Effector memory CD8-positive, alpha-beta T cell (primary cell): ENCODE measurements around the gene ERVMER34-1.

Experiments
- ATAC-seq: fragments of 150-1000 bp; cut with Tn5 transposase; replicated peaks from 2 replicates; pipeline ENCODE4 v1.10.0; 2021; ENCODE audit warnings: mild to moderate bottlenecking, moderate library complexity
- DNase-seq, 3 experiments: peaks; one replicate each; pipeline ENCODE4 v3.0.0; 2021
- H3K27ac Mint-ChIP-seq, 2 donors: one replicate each; pipeline ENCODE4 v1.8.0; 2022; ENCODE audit warnings: mild to moderate bottlenecking in 2 of 2, mixed read lengths in 2 of 2, moderate library complexity in 2 of 2
- H3K27me3 Mint-ChIP-seq, 2 donors: one replicate each; pipeline ENCODE4 v1.8.0; 2022; ENCODE audit warnings: mixed read lengths in 2 of 2
- H3K36me3 Mint-ChIP-seq: one replicate; pipeline ENCODE4 v1.8.0; 2022; ENCODE audit warnings: mild to moderate bottlenecking, moderate library complexity, mixed read lengths; ENCODE audit not compliant: insufficient read depth
- H3K4me1 Mint-ChIP-seq, 2 donors: one replicate each; pipeline ENCODE4 v1.8.0; 2022; ENCODE audit warnings: low read depth in 2 of 2, mixed read lengths in 2 of 2
- H3K4me3 Mint-ChIP-seq, 2 donors: one replicate each; pipeline ENCODE4 v1.8.0; 2022; ENCODE audit warnings: mild to moderate bottlenecking in 2 of 2, mixed read lengths in 2 of 2, moderate library complexity in 2 of 2
- H3K9me3 Mint-ChIP-seq, 2 donors: one replicate each; pipeline ENCODE4 v1.8.0; 2022; ENCODE audit warnings: mixed read lengths in 2 of 2
- total RNA-seq, 9 experiments: gene quantifications; one replicate each; lab custom pipeline; 2026; lab: John Stamatoyannopoulos, UW

The ERVMER34-1 gene, protein sequence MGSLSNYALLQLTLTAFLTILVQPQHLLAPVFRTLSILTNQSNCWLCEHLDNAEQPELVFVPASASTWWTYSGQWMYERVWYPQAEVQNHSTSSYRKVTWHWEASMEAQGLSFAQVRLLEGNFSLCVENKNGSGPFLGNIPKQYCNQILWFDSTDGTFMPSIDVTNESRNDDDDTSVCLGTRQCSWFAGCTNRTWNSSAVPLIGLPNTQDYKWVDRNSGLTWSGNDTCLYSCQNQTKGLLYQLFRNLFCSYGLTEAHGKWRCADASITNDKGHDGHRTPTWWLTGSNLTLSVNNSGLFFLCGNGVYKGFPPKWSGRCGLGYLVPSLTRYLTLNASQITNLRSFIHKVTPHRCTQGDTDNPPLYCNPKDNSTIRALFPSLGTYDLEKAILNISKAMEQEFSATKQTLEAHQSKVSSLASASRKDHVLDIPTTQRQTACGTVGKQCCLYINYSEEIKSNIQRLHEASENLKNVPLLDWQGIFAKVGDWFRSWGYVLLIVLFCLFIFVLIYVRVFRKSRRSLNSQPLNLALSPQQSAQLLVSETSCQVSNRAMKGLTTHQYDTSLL
- 0 to 0.38 (median 0) reads per million in 9 experiments for total RNA-seq

DNA sequence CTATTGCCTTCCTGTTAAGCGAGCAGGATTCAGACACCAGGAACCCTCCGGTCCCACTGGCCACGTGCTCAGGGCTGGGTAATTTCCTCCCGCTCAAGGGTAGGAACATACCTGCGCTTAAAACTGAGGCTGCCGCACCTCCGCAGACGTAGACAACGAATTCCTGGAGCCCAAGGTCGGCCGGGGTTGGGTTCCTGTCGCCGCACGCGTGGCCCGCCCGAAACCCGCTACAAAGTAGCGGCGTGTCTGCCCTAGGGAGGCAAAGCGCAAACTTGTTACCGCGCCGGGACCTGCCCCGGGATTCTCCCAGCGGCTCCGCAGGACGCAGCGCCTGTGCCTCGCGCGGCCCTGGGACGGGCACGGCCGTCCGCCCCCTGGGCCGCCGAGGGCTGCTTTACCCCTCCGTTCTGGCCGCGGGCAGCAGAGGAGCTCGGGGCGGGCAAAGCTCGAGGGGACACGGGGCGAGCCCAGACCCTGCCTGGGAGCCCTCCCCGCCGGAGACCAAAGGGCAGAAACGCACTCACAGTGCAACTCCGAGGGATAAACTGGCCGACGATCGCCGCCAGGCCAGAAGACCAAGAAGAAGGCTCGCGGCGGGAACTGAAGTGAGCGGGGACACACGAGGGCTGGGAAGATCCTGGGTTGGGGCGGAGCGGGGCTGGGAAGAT lies at the start of gene ERVMER34-1:
ERVMER34-1 (minus strand) TSS at position 607 of the 668 bp plus-strand sequence. CDS start 5,905 bp downstream, outside the sequence.
- DNase-seq (no peak), ATAC-seq (peak; percentile 24)
- Mint-ChIP-seq H3K27me3 (peaks cover 61 to 82% of the 10 kb centered on the region in 2 donors), H3K36me3 (no peaks in the 10 kb centered on the region), H3K4me3 (peak within 1 kb of the TSS; percentile 63 to 66), H3K27ac (no peak within 1 kb of the TSS), H3K9me3 (no peaks in the 10 kb centered on the region), H3K4me1 (peaks cover 3 to 5% of the 10 kb centered on the region in 2 donors)

DNA sequence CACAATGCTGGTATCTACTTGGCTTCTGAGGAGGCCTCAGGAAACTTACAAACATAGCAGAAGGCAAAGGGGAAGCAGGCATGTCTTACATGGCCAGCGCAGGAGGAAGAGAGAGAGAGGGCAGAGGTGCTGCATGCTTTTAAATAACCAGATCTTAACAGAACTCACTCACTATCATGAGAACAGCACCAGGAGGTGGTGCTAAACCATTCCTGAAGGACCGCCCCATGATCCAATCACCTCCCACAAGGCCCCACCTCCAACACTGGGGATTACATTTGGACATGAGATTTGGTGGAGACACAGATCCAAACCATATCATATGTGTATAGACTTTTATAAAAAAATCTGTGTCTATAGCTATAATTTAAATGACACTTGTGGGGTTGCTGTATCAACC lies 48.6 kb upstream of the ERVMER34-1 start:
- Mint-ChIP-seq H3K27me3 (peaks cover 38 to 40% of the 10 kb centered on the region in 2 donors), H3K4me1 (no peaks in the 10 kb centered on the region)

DNA sequence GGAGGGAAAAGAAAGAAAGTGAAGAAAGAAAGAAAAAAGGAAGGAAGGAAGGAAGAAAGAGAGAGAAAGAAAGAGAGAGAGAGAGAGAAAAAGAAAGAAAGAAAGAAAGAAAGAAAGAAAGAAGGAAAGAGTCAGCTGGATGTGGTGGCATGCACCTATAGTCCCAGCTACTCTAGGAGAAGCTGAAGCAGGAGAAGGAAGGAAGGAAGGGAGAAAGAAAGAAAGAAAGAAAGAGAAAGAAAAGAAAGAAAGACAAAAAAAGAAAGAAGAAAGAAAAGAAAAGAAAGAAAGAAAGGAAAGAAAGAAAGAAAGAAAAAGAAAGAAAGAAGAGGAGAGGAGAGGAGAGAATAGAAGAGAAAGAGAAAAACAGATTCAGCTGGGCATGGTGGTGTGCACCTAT lies 44.3 kb upstream of the ERVMER34-1 start:
- Mint-ChIP-seq H3K36me3 (no peaks in the 10 kb centered on the region), H3K27me3 (peaks cover 11 to 26% of the 10 kb centered on the region in 2 donors), H3K27ac (no peak overlapping the region), H3K9me3 (no peaks in the 10 kb centered on the region), H3K4me1 (no peaks in the 10 kb centered on the region), H3K4me3 (no peak overlapping the region)
- no peak for DNase-seq
- ATAC-seq, result no peak

More for the DNA sequence above, 48.6 kb upstream of the ERVMER34-1 start:
- DNase-seq (no peak), ATAC-seq (no peak)
- Mint-ChIP-seq H3K27ac (no peak overlapping the region), H3K36me3 (no peaks in the 10 kb centered on the region), H3K4me3 (no peak overlapping the region), H3K9me3 (no peaks in the 10 kb centered on the region)

DNA sequence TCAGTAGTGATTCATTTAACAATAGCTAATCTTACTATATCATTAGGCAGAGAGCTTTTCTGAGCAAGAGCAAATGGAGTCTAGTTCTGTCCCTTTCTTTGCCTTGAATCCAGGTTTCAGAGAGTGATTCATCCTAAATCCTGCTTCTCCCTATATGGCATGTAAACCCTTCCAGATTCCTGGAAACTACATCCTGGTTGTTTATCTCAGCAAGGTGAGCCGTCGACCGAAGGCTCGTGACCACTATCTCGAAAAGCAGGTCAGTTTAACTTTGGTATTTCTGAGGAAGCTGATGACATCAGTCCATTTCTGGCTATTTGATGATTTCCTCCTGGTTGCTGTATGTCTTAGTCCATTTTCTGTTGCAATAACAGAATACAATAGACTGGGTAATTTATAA lies 40.7 kb upstream of the ERVMER34-1 start:
- no peaks in the 10 kb centered on the region for H3K36me3 Mint-ChIP-seq
- no peaks in the 10 kb centered on the region for H3K4me1 Mint-ChIP-seq
- H3K9me3 Mint-ChIP-seq, result no peaks in the 10 kb centered on the region
- H3K4me3 Mint-ChIP-seq, result no peak overlapping the region
- no peak overlapping the region for H3K27ac Mint-ChIP-seq
- H3K27me3 Mint-ChIP-seq, result peaks cover 0 to 19% of the 10 kb centered on the region in 2 donors
- DNase-seq (no peak), ATAC-seq (no peak)

DNA sequence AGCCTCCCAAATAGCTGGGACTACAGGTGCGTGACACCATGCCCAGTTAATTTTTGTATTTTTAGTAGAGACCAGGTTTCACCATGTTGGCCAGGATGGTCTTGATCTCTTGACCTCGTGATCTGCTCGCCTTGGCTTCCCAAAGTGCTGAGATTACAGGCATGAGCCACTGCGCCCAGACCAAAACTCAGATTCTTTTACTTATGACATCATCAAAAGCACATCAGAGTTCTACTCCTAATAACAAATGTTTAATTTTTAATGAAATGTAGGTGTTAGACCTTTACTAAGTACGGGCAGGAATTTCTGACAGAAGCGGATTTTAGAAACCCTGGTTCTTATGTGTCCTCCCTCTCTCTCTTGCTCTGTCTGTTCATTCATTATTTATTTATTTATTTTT lies 38.5 kb upstream of the ERVMER34-1 start:
- H3K27ac Mint-ChIP-seq, result no peak overlapping the region
- H3K36me3 Mint-ChIP-seq, result no peaks in the 10 kb centered on the region
- no peaks in the 10 kb centered on the region for H3K9me3 Mint-ChIP-seq
- no peak overlapping the region for H3K4me3 Mint-ChIP-seq
- no peak for DNase-seq
- no peak for ATAC-seq
- H3K4me1 Mint-ChIP-seq, result no peaks in the 10 kb centered on the region
- peaks cover 0 to 19% of the 10 kb centered on the region in 2 donors for H3K27me3 Mint-ChIP-seq

DNA sequence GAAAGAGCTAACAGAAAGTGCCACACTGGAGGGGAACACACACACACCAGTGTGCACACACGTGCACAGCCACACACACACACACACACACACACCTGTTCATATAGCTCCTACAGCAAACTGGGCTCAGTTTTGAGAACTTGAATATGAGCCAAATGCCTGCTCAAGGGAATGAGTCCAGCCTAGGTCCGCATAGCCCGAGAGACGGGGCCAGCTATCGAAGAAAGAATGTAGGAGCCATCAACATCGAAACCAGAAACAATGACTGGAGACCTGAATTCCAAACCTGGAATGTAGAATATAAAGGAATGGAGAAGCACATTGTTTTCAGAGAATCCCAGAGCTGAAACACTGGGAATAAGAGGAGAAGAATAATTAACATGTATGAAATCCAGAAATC lies 37.6 kb upstream of the ERVMER34-1 start:
- Mint-ChIP-seq H3K27me3 (peaks cover 0 to 19% of the 10 kb centered on the region in 2 donors), H3K27ac (no peak overlapping the region), H3K36me3 (no peaks in the 10 kb centered on the region), H3K9me3 (no peaks in the 10 kb centered on the region), H3K4me3 (no peak overlapping the region), H3K4me1 (no peaks in the 10 kb centered on the region)
- ATAC-seq, result no peak
- no peak for DNase-seq

DNA sequence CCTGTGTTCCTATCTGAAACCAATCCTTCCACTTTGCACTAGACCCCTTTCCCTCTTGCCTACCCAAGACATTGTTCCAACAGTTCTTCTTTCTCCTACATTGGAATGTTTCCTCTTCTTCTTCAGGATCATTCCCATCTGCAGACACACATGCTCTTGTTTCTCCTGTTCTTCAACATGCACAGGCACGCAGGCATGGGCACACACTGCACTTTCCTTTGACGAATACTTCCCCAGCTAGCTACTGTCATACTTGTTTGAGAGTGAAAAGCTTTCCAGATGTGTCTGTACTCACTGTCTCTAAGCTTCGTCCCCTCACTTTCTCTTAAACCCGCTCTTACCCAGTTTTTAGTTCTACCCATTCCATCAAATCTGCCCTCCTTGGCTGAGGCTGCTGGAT lies 31.8 kb upstream of the ERVMER34-1 start:
- H3K4me3 Mint-ChIP-seq, result no peak overlapping the region
- H3K36me3 Mint-ChIP-seq, result peaks cover 3% of the 10 kb centered on the region
- no peak overlapping the region for H3K27ac Mint-ChIP-seq
- ATAC-seq (no peak), DNase-seq (no peak)
- H3K4me1 Mint-ChIP-seq, result no peaks in the 10 kb centered on the region
- H3K9me3 Mint-ChIP-seq, result no peaks in the 10 kb centered on the region
- H3K27me3 Mint-ChIP-seq, result peaks cover 3 to 9% of the 10 kb centered on the region in 2 donors

DNA sequence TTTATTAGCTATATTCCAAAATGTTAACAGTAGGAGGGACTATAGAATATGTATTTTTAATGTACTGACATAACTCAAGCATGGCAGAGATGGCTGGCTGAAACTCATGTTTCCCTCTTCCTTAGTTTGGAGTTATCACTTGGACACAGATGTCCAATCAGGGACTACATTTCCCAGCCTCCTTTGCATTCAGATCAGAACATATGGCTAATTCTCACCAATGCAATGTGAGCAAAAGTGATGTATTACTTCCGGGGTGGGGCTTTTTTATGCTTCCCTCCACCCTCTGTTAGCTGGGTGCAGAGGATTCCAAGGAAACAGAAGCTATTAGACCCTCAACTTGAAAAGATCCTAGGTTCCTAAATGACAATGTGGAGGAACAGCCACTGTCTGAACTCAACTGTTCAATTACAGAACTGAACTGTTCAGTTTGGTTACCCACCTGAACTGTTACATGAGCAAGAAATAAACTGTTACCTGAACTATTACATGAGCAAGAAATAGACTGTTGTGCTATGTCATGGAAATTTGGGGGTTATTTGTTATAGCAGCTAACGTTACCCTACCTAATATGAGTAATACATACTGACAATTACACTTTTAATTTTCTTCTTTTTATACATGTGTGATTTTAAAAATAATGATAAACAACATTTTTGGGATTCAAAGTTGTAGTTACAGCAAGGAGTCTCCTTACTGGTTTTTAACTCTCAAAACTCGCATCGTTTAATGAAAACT lies 29.6 kb upstream of the ERVMER34-1 start:
- H3K27me3 Mint-ChIP-seq, result peaks cover 14 to 28% of the 10 kb centered on the region in 2 donors
- no peak overlapping the region for H3K27ac Mint-ChIP-seq
- no peak for ATAC-seq
- H3K36me3 Mint-ChIP-seq, result peaks cover 8% of the 10 kb centered on the region
- no peak overlapping the region for H3K4me3 Mint-ChIP-seq
- no peaks in the 10 kb centered on the region for H3K4me1 Mint-ChIP-seq
- DNase-seq, result no peak
- no peaks in the 10 kb centered on the region for H3K9me3 Mint-ChIP-seq

DNA sequence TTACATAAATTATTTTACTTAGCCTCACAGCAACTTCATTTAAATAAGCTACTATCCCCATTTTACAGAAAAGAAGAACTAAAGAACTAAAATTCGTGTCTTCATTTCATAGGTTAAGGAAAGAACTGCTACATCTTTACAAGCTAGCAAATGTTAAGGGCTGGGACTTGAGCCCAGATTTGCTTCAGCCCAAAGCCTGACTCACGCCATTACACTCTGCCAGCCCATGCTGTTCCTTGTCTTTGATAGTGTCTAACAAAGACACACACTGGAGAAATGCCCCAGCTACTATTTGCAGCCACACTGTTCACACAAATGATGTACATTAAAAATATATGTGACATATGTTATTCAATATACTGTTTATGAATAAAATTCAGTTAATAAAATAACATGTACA lies 29.0 kb upstream of the ERVMER34-1 start:
- DNase-seq, result no peak
- peaks cover 16 to 29% of the 10 kb centered on the region in 2 donors for H3K27me3 Mint-ChIP-seq
- no peak overlapping the region for H3K4me3 Mint-ChIP-seq
- no peaks in the 10 kb centered on the region for H3K4me1 Mint-ChIP-seq
- no peaks in the 10 kb centered on the region for H3K9me3 Mint-ChIP-seq
- no peak for ATAC-seq
- peaks cover 8% of the 10 kb centered on the region for H3K36me3 Mint-ChIP-seq
- H3K27ac Mint-ChIP-seq, result no peak overlapping the region

DNA sequence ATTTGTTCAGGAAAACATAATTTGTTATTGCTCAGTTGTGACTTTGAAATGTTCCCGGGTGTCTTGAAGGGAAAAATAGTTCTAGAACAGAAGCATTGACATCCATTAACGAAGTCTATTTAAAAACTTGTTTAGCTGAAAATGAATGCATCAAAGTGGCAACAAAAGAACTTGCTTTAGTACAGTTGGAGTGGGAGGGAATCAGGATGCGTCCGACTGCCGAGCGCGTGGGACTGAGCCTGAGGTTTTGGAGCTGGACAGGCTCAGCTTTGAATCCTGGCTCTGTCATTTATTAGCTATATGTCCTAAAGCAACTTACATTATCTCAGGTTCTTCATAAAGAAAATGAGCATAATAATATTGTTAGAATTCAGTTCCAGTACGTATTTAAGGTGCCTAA lies 9.0 kb upstream of the ERVMER34-1 start:
- H3K4me1 Mint-ChIP-seq, result no peaks in the 10 kb centered on the region
- ATAC-seq (no peak), DNase-seq (no peak)
- no peak overlapping the region for H3K27ac Mint-ChIP-seq
- no peaks in the 10 kb centered on the region for H3K36me3 Mint-ChIP-seq
- no peaks in the 10 kb centered on the region for H3K9me3 Mint-ChIP-seq
- H3K4me3 Mint-ChIP-seq, result no peak overlapping the region
- H3K27me3 Mint-ChIP-seq, result peaks cover 37 to 39% of the 10 kb centered on the region in 2 donors

DNA sequence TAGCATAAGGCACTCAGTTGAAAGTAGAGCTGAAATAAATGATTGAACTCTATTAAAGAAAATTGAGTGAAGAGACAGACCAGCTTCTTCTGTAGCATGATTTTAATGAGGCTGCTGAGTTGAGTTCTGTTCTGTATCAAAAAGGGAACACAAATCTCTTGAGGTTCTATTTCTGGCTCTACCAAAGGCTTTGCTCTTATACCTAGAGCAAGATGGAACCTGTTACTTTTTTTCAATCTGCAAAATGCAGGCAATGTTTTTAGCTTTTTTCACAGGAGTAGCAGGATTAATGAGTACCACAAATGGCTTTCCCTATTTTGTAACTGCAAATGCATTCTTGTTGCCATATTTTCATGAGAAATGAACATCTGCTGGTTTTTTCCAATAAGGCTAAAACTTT lies 4.2 kb upstream of the ERVMER34-1 start:
- H3K36me3 Mint-ChIP-seq, result no peaks in the 10 kb centered on the region
- peaks cover 65 to 78% of the 10 kb centered on the region in 2 donors for H3K27me3 Mint-ChIP-seq
- peaks cover 2 to 4% of the 10 kb centered on the region in 2 donors for H3K4me1 Mint-ChIP-seq
- DNase-seq (no peak), ATAC-seq (no peak)
- H3K4me3 Mint-ChIP-seq, result no peak overlapping the region
- no peaks in the 10 kb centered on the region for H3K9me3 Mint-ChIP-seq
- no peak overlapping the region for H3K27ac Mint-ChIP-seq

DNA sequence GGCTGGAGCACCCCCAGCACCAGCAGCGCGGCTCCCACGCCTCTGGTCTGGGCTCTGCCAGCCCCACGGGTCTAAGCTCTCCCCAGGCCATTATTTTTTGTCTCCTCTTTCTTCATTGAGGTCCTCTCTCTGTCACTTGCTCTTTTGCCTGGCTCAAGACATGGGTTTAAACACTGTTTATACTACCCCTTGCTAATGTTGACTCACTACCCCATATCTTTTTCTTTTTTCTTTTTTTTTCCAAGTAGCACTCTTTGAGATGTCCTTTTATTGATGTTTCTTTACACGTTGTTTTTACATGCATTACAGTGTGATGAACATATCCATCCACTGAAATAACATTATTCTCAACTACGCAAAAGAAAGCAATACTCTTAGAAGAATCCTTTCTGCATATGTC lies 1.7 kb upstream of the ERVMER34-1 start:
- no peak overlapping the region for H3K27ac Mint-ChIP-seq
- DNase-seq, result no peak
- no peak overlapping the region for H3K4me3 Mint-ChIP-seq
- no peak for ATAC-seq
- peaks cover 3 to 5% of the 10 kb centered on the region in 2 donors for H3K4me1 Mint-ChIP-seq
- H3K9me3 Mint-ChIP-seq, result no peaks in the 10 kb centered on the region
- H3K27me3 Mint-ChIP-seq, result peaks cover 74 to 87% of the 10 kb centered on the region in 2 donors
- no peaks in the 10 kb centered on the region for H3K36me3 Mint-ChIP-seq

DNA sequence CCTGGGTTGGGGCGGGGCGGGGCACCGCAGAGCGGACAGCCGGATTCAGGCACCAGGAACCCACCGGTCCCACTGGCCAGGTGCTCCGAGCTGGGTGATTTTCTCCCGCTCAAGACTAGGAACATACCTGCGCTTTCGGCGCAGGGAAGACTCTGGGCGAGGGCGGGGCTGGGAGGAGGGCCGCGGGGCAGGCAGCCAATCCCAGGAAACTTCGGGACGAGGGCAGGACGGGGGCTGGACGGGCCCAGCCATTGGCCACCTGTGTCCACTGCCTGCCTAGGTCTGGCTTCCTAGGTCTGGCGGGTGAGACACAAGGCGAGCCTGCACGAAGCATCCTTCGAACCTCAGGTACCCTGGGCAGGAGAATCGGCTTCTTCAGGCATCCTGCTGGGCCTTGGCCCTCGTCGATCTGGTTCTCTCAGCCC lies 274 bp upstream of the ERVMER34-1 start:
- H3K9me3 Mint-ChIP-seq, result no peaks in the 10 kb centered on the region
- H3K4me1 Mint-ChIP-seq, result peaks cover 3 to 5% of the 10 kb centered on the region in 2 donors
- ATAC-seq (no peak), DNase-seq (no peak)
- no peak overlapping the region for H3K27ac Mint-ChIP-seq
- H3K4me3 Mint-ChIP-seq, result peak overlapping the region; percentile 63 to 66
- no peaks in the 10 kb centered on the region for H3K36me3 Mint-ChIP-seq
- H3K27me3 Mint-ChIP-seq, result peaks cover 64 to 84% of the 10 kb centered on the region in 2 donors
